Heart left ventricle (tissue), 13 donors: ENCODE measurements around the gene ZNF423.

Experiments used
- POLR2A ChIP-seq, 2 donors: fragments of 450-650 bp; IDR thresholded peaks; one replicate each; pipeline ENCODE4 v1.6.1; 2017; ENCODE audit warnings: antibody characterized with exemption in 2 of 2, mild to moderate bottlenecking in 2 of 2, moderate library complexity in 2 of 2
- TF ChIP-seq, protein P1 (sequence below), 12 donors: fragments of 200-600 bp; sonication (generic) in 4 of 12; IDR thresholded peaks; one replicate each; pipeline versions ENCODE4 v1.5.0 to v1.8.0; 2018 to 2022; ENCODE audit warnings: antibody characterized with exemption in 12 of 12, mild to moderate bottlenecking in 5 of 12
- donor health status: ischemic (EF 13 %, LVEDD 7.1; RV severe dilation, severe dysfunction).
- donor health status: DM: no; HTN: yes; CAD: no.
- donor health status: DM: no; HTN: no; CAD: no.
- donor health status: ischemic (EF 25% LVEDD 6.9; RV normal size, moderate dysfunction).
- donor health status: ischemic (EF 25% LVEDD 5.7; RV mildly dilated, moderate dysfunction).
- donor health status: ischemic (EF 35%, LVEDD 5.7; RV mildly dilated, moderate dysfunction).
- donor health status: nonischemic (EF 11% LVEDD 7.7; RV severe dilation, severe dysfunction).
- donor health status: DM: yes; HTN: yes; CAD: no.
- donor health status: PGD.
- donor health status: ischemic (EF 29% LVEDD 5.4; RV normal size, mild dysfunction).
- donor health status: nonischemic (EF 23%, LVEDD 6.1; RV moderate dilation, normal function).

GRCh38 chr16:49649013-49649765 lies 206.7 kb downstream of the ZNF423 start:
- TF ChIP-seq, protein P1, sequence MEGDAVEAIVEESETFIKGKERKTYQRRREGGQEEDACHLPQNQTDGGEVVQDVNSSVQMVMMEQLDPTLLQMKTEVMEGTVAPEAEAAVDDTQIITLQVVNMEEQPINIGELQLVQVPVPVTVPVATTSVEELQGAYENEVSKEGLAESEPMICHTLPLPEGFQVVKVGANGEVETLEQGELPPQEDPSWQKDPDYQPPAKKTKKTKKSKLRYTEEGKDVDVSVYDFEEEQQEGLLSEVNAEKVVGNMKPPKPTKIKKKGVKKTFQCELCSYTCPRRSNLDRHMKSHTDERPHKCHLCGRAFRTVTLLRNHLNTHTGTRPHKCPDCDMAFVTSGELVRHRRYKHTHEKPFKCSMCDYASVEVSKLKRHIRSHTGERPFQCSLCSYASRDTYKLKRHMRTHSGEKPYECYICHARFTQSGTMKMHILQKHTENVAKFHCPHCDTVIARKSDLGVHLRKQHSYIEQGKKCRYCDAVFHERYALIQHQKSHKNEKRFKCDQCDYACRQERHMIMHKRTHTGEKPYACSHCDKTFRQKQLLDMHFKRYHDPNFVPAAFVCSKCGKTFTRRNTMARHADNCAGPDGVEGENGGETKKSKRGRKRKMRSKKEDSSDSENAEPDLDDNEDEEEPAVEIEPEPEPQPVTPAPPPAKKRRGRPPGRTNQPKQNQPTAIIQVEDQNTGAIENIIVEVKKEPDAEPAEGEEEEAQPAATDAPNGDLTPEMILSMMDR (IDR thresholded peaks at IDR 0.05), result no peak
- no peak for TF ChIP-seq POLR2A (IDR thresholded peaks at IDR 0.05)
